Astrocyte (in vitro differentiated cells and primary cell): Measurements from ENCODE around the gene CPM. TPM values are rescaled to one million over a fixed set of nuclear protein-coding genes. Genes with fewer than 3 reads are reported as not detected.

ENCODE experiments used
- DNase-seq: peaks from one replicate; pipeline ENCODE4 v3.0.0-alpha.2; 2010; ENCODE audit warnings: low read depth
- FAIRE-seq: peaks from 2 replicates; lab custom pipeline; 2011; peaks lifted over from hg19 to GRCh38; lab: Jason Lieb, UNC
- H2AFZ ChIP-seq: 2 replicates; pipeline ENCODE4 v1.6.0; 2012; ENCODE audit warnings: low read depth, low read length, inconsistent platforms
- H3K27ac ChIP-seq: 2 replicates; pipeline ENCODE4 v1.5.1; 2011; ENCODE audit warnings: low read depth, low read length, inconsistent platforms
- H3K27me3 ChIP-seq: 2 replicates; pipeline ENCODE4 v1.6.0; 2011; ENCODE audit warnings: low read length, inconsistent platforms; ENCODE audit not compliant: insufficient read depth
- H3K36me3 ChIP-seq: 2 replicates; pipeline ENCODE4 v1.5.1; 2011; ENCODE audit warnings: low read length, inconsistent platforms; ENCODE audit not compliant: insufficient read depth
- H3K4me1 ChIP-seq: 2 replicates; pipeline ENCODE4 v1.5.1; 2011; ENCODE audit warnings: low read length, inconsistent platforms; ENCODE audit not compliant: insufficient read depth
- H3K4me2 ChIP-seq: 2 replicates; pipeline ENCODE4 v1.6.0; 2012; ENCODE audit warnings: low read length, inconsistent platforms
- H3K4me3 ChIP-seq: 2 replicates; pipeline ENCODE4 v1.5.1; 2011; ENCODE audit warnings: low read depth, mild to moderate bottlenecking, low read length, inconsistent platforms; ENCODE audit not compliant: insufficient read depth
- H3K79me2 ChIP-seq: 2 replicates; pipeline ENCODE4 v1.6.0; 2012; ENCODE audit warnings: mild to moderate bottlenecking, low read length, inconsistent platforms; ENCODE audit not compliant: insufficient read depth
- H3K9ac ChIP-seq: 2 replicates; pipeline ENCODE4 v1.6.0; 2012; ENCODE audit warnings: mild to moderate bottlenecking, low read length, inconsistent platforms
- H3K9me3 ChIP-seq: 2 replicates; pipeline ENCODE4 v1.5.1; 2012; ENCODE audit warnings: low read depth, mild to moderate bottlenecking, low read length, inconsistent platforms; ENCODE audit not compliant: insufficient read depth
- H4K20me1 ChIP-seq: 2 replicates; pipeline ENCODE4 v1.6.0; 2012; ENCODE audit warnings: low read length, inconsistent platforms; ENCODE audit not compliant: insufficient read depth
- H3K27ac Mint-ChIP-seq: one replicate; pipeline ENCODE4 v1.8.0; 2021; ENCODE audit warnings: mild to moderate bottlenecking, mixed read lengths; ENCODE audit not compliant: unreplicated experiment
- H3K27me3 Mint-ChIP-seq: one replicate; pipeline ENCODE4 v1.8.0; 2021; ENCODE audit warnings: low read depth, mixed read lengths; ENCODE audit not compliant: unreplicated experiment
- H3K36me3 Mint-ChIP-seq: one replicate; pipeline ENCODE4 v1.8.0; 2021; ENCODE audit warnings: low read depth, mixed read lengths; ENCODE audit not compliant: unreplicated experiment
- H3K4me1 Mint-ChIP-seq: one replicate; pipeline ENCODE4 v1.8.0; 2021; ENCODE audit warnings: low read depth, mixed read lengths; ENCODE audit not compliant: unreplicated experiment
- H3K4me3 Mint-ChIP-seq: one replicate; pipeline ENCODE4 v1.8.0; 2021; ENCODE audit warnings: mild to moderate bottlenecking, moderate library complexity, mixed read lengths; ENCODE audit not compliant: unreplicated experiment
- H3K9me3 Mint-ChIP-seq: one replicate; pipeline ENCODE4 v1.8.0; 2021; ENCODE audit warnings: mild to moderate bottlenecking, mixed read lengths; ENCODE audit not compliant: unreplicated experiment
- EZH2 ChIP-seq: IDR thresholded peaks from 2 replicates; pipeline ENCODE4 v1.6.1; 2012; ENCODE audit warnings: mild to moderate bottlenecking, low read length, inconsistent platforms; ENCODE audit not compliant: insufficient read depth
- total RNA-seq: library from RNA; stranded (reverse); gene quantifications from 2 replicates; pipeline ENCODE4 v1.2.1, GENCODE V29; 2021
- TF ChIP-seq, protein P1 (sequence below): IDR thresholded peaks from 2 replicates; pipeline ENCODE4 v1.5.1; 2011; ENCODE audit warnings: low read depth, mild to moderate bottlenecking, inconsistent platforms, low read length, moderate library complexity; ENCODE audit not compliant: insufficient read depth

CPM gene
- total RNA-seq, 1 donor from 2014 or later: 2.7 TPM

DNA sequence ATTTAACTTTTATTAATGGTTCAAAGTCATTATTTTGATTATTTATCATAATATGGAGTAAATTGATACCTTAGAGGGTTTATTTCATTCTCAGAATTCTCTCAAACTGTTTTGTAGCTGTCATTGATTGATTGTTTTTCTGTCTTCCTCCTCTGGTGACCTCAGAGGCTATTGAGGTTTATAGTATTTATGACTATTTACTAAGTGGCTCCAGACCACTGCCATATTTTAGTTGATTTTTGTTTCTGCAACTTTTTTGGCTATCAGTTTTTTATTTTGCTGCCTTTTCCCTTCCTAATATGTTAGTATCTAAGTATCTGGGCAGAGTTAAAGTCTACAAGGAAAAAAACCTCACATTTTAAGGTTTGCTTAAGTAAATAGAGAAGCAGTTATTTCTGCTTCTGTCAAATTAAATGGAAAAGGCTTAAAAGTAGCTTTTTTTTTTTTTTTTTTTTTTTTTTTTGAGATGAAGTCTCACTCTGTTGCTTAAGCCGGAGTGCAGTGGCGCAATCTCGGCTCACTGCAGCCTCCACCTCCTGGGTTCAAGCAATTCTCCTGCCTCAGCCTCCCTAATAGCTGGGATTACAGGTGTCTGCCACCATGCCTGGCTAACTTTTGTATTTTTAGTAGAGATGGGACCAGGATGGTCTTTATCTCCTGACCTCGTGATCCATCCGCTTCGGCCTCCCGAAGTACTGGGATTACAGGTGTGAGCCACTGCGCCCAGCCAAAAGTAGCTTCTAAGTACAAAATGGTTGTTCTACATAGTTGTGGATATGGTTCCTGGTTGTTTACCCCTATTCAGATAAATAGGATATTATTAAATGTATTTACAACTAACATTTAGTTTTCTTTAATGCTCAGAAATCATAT is 116.8 kb downstream of the CPM start:
- Histone ChIP-seq H3K4me2 (no peak overlapping the region), H4K20me1 (peaks cover 93% of the 10 kb centered on the region), H2AFZ (no peak overlapping the region), H3K9ac (no peak overlapping the region), H3K36me3 (peaks cover 67% of the 10 kb centered on the region), H3K9me3 (no peaks in the 10 kb centered on the region), H3K27ac (no peak overlapping the region), H3K27me3 (no peaks in the 10 kb centered on the region), H3K4me1 (peaks cover 8% of the 10 kb centered on the region), H3K79me2 (peaks cover 92% of the 10 kb centered on the region), H3K4me3 (no peak overlapping the region)
- no peak for DNase-seq
- no peaks in the 10 kb centered on the region for H3K9me3 Mint-ChIP-seq
- peak overlapping the region; percentile 72 for H3K27ac Mint-ChIP-seq
- FAIRE-seq: no peak
- peak overlapping the region; percentile 79 for H3K4me3 Mint-ChIP-seq
- peaks cover 21% of the 10 kb centered on the region for H3K4me1 Mint-ChIP-seq
- H3K27me3 Mint-ChIP-seq: no peaks in the 10 kb centered on the region
- peaks cover 29% of the 10 kb centered on the region for H3K36me3 Mint-ChIP-seq
- TF ChIP-seq, protein P1, sequence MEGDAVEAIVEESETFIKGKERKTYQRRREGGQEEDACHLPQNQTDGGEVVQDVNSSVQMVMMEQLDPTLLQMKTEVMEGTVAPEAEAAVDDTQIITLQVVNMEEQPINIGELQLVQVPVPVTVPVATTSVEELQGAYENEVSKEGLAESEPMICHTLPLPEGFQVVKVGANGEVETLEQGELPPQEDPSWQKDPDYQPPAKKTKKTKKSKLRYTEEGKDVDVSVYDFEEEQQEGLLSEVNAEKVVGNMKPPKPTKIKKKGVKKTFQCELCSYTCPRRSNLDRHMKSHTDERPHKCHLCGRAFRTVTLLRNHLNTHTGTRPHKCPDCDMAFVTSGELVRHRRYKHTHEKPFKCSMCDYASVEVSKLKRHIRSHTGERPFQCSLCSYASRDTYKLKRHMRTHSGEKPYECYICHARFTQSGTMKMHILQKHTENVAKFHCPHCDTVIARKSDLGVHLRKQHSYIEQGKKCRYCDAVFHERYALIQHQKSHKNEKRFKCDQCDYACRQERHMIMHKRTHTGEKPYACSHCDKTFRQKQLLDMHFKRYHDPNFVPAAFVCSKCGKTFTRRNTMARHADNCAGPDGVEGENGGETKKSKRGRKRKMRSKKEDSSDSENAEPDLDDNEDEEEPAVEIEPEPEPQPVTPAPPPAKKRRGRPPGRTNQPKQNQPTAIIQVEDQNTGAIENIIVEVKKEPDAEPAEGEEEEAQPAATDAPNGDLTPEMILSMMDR: no peak
- TF ChIP-seq EZH2: no peak

DNA sequence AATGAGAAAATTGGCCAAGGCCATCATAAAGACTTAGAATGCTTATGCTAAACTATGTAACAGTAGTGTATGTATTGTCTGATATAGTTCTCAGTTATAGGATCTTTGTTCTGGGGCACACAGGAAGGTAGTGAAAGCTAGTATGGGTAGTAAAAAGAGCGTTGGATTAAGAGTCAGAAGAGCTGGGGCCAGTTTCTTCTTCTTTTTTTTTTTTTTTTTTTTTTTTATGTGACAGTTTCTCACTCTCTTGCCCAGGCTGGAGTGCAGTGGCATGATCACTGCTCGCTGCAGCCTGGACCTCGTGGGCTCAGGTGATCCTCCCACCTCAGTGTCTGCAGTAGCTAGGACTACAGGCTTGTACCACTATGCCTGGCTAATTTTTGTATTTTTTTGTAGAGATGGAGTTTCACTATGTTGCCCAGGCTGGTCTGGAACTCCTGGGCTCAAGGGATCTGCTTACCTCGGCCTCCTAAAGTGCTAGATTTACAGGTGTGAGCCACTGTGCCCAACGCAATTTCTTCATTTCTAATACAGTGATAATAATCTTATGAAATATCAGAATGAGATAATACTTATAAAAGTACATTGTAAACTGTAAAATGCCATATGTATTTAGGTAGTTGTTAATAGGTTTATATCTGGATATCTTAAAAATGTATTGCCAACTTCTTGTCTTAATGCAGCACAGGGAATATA is 117.6 kb downstream of the CPM start:
- peak overlapping the region; percentile 48 for H3K4me2 ChIP-seq
- H2AFZ ChIP-seq: no peak overlapping the region
- H4K20me1 ChIP-seq: peaks cover 91% of the 10 kb centered on the region
- H3K36me3 ChIP-seq: peaks cover 60% of the 10 kb centered on the region
- TF ChIP-seq, protein P1: no peak
- no peak for TF ChIP-seq EZH2
- peaks cover 8% of the 10 kb centered on the region for H3K4me1 ChIP-seq
- Mint-ChIP-seq H3K36me3 (peaks cover 31% of the 10 kb centered on the region), H3K27ac (peak overlapping the region; percentile 35), H3K4me1 (peaks cover 19% of the 10 kb centered on the region), H3K4me3 (peak overlapping the region; percentile 79), H3K9me3 (no peaks in the 10 kb centered on the region), H3K27me3 (no peaks in the 10 kb centered on the region)
- no peaks in the 10 kb centered on the region for H3K9me3 ChIP-seq
- H3K4me3 ChIP-seq: no peak overlapping the region
- no peak overlapping the region for H3K27ac ChIP-seq
- H3K9ac ChIP-seq: peak overlapping the region; percentile 0
- peaks cover 93% of the 10 kb centered on the region for H3K79me2 ChIP-seq
- no peak for FAIRE-seq
- no peak for DNase-seq
- no peaks in the 10 kb centered on the region for H3K27me3 ChIP-seq
